Activated CD4-positive, alpha-beta T cell treated with anti-CD3 and anti-CD28 coated beads for 48 hours (primary cell): ENCODE results near the gene MYRFL.
"Not testable (repeated sequence)": the region's sequence is repeated elsewhere in the genome, so short reads cannot be mapped to it uniquely, and the experiment has no call there.

Experiments used
- DNase-seq: peaks from one replicate; pipeline ENCODE4 v3.0.0-alpha.2; 2020

MYRFL gene

DNA sequence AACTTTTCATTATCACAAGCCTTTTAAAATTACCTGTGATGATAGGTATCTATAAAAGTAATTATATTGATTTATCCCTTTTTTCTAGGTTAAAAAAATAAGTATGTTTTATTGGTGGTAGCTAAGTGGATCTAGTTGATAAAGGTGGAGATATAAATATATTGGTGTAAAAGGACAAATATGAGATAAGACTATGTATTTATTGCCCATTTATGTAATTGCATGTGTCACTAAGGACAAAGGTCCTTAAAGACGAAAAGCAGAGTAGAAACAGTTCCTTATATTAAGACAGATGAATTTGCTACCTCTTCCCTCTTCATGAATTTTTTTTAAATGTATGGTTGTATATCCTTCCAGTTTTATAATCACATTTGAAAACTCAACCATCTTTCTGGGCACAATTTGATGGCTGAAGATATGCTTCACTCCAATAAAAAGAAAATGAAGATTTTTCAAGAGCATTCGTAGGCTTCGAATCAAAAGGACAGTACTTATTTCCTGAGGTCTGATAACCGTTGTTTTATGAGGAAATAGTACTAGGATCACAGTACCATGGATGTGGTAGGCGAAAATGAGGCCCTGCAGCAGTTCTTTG lies at the start of gene MYRFL:
Gene MYRFL, plus strand, starts transcription at position 262 of the 595 bp plus-strand sequence. Its CDS starts 291 bp downstream, at position 553.
- no peak for DNase-seq

DNA sequence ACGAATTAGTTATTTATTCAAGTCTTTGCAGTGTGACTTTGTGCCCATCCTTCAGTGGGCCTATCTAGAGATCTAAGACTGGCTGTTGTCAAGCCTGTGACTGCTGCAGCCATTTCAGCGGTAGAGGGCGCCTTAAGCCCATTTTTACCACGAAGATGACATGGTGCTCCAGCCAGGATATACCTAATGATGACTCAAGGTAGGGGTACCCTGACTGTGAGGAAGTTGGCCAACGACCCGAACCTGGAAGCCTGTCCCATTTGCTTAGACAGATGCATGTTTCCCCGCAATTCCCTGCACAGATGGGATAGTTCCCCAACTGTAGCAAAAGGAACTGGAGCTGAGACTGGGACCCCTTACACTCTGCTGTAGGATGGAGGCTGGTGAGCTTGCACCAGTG lies 45.1 kb upstream of the MYRFL start:
- DNase-seq, result peak; percentile 6

DNA sequence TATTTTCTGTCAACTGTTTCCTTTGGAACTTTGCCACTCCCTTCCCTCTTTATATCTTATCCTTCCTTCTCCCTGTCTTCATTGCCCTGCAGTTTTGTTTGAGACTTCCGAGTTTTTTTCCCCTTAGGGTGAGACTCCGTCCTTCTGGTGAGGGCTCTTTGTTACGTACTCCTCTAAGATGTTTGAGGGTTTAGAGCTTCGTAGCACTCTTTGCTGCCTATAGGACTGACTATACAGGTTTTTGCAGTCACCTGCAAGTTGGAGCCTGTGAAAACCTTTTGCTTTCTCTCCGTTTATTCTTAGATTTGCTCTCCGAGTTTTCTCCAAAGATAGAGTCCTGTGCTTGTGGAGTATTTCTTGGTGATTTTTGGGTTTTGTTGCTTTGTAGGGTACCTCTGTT lies 41.7 kb upstream of the MYRFL start:
- no peak for DNase-seq

DNA sequence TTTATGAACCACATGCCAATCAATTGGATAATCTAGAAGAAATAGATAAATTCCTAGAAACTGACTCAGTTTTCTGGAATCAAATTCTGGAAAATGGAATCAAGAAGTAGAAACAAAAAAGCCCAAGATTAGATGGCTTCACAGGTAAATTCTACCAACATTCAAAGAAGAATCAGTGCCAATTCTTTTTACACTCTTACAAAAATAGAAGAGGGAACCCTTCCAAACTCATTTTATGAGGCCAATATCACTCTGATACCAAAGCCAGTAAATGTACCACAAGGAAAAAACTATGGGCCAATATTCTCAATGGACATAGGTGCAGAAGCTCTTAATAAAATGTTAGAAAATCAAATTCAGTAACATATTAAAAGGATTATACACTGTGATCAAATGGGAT lies 35.7 kb upstream of the MYRFL start:
- no peak for DNase-seq

DNA sequence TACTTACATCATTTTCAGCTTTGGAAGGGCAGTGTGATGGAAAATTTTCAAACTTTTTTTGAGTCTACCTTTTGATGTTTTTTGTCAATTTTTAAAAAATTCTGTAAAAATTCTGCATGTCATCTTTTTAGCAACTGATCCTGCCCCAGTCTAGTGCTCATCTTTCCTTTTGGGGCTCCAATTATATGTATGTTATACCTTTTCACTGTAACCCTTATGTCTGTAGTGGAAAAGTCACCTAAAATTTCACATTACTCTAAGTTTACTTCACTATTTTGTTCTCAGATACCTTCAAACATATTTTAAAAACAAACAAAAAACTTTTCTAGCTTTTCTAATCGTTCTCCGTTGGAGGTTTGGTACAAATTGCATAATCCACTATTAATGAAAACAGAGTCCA lies 32.5 kb upstream of the MYRFL start:
- DNase-seq, result no peak

DNA sequence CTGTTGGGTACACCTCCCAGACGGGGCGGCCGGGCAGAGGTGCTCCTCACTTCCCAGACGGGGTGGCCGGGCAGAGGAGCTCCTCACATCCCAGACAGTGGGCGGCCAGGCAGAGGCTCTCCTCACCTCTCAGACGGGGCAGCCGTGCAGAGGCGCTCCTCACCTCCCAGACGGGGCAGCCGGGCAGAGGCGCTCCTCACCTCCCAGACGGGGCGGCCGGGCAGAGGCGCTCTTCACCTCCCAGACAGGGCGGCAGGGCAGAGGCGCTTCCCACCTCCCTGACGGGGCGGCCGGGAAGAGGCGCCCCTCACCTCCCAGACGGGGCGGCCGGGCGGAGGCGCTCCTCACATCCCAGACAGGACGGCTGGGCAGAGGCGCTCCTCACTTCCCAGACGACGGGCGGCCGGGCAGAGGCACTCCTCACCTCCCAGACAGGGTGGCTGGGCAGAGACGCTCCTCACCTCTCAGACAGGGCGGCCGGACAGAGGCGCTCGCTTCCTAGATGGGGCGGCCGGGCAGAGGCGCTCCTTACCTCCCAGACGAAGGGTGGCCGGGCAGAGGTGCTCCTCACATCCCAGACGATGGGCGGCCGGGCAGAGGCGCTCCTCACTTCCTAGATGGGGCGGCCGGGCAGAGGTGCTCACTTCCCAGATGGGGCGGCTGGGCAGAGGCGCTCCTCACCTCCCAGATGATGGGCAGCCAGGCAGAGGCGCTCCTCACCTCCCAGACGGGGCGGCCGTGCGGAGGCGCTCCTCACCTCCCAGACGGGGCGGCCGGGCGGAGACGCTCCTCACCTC lies 17.7 kb upstream of the MYRFL start:
- not testable (repeated sequence) for DNase-seq

DNA sequence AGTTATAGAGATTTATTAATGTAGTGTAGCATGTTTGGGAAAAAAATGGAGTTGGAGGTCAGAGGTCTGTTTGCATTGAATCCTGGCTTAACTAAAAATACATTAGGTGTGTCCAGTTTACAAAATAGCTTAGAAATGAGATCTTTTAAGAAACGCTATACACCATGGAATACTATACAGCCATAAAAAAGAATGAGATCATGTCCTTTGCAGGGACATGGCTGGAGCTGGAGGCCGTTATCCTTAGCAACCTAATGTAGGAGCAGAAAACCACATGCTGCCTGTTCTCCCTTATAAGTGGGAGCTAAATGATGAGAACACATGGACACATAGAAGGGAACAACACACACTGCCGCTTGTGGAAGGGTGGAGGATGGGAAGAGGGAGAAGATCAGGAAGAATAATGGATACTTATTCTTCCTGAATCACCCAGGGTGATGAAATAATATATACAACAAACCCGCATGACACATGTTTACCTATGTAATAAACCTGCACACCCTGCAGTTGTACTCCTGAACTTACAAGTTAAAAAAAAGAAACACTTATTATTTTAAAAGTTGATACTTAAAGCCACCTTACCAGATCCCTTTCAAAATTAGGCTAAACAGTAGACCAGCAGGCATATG lies 14.0 kb upstream of the MYRFL start:
- DNase-seq, result no peak

DNA sequence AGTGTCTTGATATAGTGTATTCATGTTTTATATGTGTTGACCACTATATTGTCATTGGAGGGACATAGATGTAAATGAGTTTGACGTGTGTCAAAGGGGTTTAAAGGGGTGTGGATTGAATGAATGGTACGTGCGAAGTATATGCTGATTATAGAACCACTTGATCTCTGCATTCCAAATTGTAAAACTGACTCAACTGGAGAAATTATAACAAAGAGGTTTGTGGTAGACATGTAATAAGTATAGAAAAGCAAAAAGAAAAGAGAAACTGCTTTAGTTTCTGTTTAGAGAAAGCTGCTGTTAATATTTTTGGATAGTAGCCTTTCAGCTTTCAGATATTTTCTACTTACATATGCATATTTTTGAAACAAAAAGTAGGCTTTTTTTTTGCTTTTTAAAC lies 8.9 kb upstream of the MYRFL start:
- DNase-seq, result no peak

DNA sequence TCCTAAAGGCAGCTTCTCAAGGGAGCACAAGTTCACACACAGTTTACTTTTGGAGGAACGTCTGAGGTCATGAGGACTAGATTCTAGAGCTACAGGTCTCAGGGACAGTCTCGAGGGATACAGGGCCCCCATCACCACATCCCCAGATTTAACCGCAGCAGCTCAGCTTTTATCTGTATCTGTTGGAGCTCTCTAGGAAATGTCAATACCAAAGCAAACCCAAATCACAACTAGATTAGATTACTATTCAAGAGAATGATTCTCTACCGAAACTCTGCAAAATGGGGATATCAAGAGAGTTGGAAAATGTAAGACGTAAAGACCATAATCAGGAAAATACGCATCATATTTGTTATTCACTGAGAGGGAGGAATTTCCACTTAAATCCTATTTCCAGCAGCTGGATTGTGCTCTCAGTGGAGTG lies 4.0 kb upstream of the MYRFL start:
- no peak for DNase-seq

DNA sequence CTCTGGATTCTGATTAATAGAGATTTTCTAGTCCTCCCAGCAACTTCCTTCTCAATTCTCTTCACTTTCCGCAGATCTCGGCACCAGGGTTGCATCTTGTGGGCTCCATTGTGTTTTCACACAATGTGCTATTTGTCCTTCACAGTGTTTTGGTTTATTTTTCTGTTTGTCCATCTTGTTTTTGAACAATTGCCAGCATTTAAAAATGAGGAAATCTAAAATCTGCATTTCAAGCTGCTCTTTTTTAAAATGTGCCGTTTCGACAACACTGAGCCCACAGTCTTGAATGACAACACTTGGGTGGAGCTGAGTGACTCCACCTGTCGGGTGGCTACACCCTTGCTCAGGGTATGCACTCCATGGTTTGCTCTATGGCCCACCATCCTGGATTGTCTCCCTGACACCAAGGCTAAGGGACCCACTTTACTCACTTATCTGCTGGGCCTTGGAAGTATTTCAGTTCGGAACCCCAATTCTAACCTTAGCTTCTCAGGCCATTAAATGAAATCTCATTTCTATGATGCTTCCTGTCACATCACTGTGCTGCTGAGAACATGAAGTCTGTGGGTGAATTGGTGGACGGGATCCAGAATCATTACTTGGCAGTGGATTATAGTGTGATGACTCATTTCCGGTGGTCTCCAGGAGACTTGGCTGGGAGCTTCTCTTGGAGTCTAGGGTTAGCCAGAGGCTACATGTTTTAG lies 3.4 kb upstream of the MYRFL start:
- no peak for DNase-seq

DNA sequence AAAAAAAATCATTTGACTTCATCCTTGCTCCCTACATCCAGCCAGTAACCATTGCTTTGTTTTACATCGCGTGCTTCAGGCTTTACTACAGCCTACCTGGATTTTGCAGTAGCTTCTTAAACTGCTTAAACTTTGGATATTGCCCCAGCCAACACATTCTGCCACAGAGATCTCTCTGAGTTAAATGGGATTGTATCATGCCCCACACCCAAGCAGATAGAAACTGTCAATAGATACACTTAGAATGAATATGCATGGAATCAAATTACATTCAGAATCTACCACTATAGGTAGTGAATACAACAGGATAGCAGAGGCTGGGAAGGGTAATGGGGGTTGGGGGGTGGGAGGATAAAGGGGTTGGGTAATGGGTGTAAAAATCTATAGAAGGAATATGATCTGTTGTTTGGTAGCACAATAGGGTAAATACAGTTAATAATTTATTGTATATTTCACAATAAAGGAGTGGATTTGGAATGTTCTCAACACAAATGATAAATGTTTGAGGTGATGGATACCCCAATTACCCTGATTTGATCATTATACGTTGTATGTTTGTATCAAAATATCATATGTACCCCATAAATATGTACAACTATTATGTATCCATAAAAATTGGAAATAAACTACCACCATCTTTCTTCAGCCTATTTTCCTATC lies 2.7 kb upstream of the MYRFL start:
- no peak for DNase-seq

DNA sequence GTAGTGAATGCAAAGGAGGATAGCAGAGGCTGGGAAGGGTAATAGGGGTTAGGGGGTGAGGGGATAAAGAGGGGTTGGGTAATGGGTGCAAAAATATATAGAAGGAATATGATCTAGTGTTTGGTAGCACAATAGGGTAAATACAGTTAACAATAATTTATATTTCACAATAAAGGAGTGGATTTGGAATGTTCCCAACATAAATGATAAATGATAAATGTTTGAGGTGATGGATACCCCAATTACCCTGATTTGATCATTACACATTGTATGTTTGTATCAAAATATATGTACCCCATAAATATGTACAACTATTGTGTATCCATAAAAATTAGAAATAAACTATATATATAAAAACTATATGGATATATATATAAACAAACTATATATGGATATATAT lies 999 bp upstream of the MYRFL start:
- no peak for DNase-seq

DNA sequence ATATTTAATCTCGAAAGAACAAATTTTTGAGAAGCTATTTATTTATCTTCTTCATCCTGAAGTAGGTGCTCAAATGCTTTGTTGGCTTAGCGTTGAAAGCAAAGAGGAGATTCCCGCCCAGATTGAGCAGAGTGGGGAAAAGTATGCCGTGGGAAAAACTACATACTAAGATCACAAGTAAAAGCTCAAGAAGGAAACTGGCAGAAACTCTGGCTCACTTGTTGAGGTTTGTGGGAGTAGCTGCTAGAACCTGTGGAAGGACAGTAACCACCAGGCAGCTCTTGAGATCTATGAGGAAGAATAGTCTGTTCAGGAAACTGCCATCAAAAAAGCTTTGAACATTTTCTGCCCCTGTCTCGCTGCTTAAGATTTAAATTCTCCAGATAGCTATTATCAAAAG lies 3.9 kb downstream of the MYRFL start:
- no peak for DNase-seq

DNA sequence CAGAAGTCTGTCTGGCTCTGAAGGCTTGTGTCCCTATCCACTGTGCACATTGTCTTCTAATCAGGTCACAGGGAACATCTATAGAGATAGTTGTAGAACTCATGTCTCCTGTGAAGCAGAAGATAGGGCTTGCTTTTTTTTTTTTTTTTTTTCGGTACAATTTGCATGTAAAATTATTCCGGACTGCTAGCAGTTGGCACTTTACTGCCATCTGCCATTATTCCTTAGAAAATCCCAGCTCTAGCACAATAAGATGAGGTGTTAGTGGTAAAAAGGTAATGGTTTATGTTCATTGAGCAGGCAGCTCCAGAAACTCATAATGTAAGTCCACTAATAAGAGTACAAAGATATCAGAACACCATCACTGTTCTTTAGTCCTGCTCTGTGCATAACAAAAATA lies 8.7 kb downstream of the MYRFL start:
- no peak for DNase-seq

DNA sequence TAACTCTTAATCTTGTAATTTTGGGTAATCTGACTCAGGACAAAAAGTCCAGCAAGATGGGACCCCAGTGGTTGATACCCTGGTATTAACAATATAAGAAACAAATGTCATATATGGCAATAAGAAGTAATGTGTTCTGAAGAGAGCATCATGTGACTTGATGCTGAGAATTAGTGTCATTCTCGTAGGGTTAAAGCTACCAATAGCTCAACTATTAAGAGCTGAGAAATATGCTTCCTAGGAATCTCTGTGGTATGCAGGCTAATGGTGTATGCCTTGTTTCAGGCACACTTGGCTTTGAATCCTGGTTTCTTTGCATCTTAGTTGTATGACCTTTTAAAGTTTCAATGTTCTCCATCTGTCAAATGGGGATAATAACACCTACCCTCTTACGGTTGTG lies 9.1 kb downstream of the MYRFL start:
- no peak for DNase-seq

DNA sequence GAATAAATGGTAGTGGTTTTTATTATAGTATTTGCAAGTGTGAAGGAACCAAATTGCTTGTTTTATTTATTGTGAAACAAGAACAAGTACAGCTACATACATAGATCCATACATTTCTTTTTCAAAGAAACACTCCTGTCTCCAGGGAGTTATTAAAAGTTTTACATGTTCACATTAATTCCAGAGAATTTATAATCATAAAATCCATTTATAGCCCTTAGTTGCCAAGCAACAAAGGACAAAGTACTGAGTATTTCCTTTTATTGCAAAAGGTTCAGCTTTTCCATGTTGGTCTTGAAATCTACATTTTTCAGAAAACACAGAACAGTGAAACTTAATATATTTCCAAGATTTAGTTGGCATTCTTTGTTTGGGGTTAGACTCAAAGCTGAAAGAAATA lies 9.5 kb downstream of the MYRFL start:
- DNase-seq, result no peak

DNA sequence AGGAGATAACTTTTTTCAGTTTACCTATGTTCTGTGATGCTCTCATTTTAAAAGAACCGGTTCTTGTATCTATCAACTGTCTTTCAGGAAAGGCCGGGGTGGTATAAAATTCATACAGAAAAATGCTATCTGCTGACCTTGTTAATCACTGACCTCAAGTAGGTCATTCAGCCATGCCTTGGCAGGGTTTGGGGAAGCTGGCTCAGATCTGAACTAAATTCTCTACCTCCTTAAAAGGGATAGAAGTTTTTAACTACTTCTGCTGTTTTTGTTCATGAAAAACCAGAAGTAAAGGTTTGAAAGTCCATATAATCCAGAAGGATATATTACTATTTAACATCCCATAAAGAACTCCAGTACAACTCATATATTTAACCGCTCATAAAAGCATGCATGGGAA lies 10.1 kb downstream of the MYRFL start:
- DNase-seq, result no peak

DNA sequence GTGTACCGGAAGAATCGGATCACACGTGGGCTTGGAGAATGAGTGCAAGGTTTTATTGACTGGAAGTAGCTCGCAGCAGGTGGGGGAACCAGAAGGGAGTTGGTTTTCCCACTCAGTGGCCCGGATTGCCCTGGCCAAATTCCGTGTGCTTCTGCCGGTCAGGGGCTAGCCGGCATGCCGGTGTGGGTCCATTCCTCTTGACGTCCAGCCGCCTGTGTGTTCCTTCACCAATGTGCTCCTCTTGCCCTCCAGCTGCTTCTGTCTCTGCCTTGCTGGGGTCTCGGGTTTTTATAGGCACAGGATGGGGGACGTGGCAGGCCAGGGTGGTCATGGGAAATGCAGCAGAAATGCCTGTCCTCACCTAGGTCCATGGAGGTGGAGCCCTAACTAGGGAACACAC lies 11.0 kb downstream of the MYRFL start:
- DNase-seq, result no peak

DNA sequence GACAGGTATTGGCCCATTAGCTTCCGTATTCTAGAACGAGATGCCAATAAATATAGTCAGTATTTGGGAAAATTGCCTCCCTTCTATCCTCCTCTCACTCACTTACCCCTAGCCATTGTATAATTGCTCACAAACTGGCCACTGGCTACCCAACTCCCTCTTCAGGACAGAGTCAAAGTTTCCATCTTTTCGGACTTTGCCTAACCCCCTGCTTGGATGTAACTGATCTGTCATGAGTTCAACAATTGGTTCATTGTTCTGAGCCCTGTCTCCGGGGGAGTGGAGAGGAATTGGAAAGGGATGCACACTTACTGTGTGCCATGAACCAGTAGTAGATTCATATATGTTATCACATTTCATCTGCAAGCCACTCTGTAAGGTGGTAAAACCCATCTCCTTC lies 12.2 kb downstream of the MYRFL start:
- DNase-seq, result no peak

DNA sequence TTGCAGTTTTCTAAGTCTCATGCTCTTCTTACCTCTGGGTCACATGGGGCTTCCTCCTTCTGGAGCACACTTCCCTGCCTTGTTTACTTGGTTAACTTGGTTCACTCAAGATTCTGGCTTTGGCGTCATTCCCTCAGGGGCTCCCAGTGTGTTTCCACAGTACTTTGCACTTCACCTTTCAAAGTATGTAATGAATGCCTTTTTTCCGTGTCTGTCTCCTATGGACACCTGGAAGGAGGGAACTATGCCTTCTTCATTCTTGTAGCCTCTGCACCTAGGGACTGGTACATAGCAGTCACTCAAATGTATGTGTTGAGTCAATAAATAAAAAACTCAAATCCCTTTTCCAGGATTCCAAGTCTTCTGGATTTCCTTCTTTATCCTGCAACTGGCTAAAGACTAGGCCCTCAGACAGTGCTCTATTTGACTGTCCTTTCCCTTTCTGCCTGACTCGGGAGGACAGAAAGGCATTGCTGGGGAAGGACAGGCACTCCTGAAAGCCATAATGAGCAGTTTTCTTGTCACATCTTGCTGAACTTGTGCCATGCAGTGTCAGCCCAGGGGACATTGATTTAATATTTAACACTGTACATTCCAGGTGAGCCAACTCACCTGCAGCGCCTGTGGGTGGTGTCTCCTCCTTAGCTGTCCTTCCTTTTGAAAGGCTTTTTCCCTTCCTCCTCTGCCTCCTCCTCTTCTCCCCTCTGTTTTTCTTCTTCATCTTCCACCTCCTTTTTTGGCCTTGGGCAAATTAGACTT lies 12.8 kb downstream of the MYRFL start:
- DNase-seq, result no peak

DNA sequence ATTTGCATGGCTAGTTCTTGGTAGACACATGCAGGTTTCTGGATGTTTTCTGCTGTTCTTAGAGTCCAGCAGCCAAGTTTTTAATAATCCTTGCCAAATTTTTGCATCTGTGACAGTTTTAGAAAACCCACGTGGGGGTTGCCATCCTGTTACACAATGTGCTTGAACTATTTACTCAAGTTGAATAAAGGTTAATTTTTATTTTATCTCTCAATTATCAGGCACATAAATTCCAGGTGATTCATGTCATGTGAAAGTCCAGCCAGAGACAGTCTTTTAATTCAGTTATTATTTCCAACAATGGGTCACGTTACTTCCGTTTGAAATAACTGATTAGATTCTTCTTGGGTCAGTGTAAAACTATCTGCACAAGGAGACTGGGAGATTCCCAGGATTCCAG lies 15.7 kb downstream of the MYRFL start:
- DNase-seq, result no peak

DNA sequence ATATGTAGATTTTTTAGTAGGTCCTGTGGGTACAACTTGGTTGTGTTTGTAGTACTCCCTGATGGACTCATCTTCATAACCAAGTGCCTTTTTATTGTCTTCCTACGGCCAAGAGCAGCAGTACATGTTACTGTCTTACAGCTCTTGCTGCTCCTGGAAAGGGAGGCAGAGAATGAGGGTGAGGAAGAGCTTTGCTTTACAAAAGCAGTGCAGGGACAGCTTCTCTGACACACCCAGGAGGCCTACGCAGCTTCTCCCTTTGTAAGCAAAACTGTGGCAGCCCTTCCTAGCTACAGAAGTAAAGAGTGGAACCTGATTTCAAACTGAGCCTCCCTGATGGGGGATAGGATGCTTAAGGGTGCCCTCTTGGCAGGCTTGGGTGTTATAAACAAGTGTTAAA lies 18.6 kb downstream of the MYRFL start:
- no peak for DNase-seq
